Lower leg skin (tissue), 4 donors: Measurements from ENCODE around the gene NFATC2. TPM values are rescaled to one million over a fixed set of nuclear protein-coding genes. Genes with fewer than 3 reads are reported as not detected.

Source experiments
- DNase-seq, 2 donors: peaks; one replicate each; pipeline ENCODE4 v3.0.0-alpha.2; 2019; ENCODE audit warnings: low spot score in 2 of 2
- H3K4me3 ChIP-seq: fragments of 200-600 bp; sonication (generic); 2 replicates; pipeline ENCODE4 v1.5.1; 2017; ENCODE audit warnings: mild to moderate bottlenecking, low read depth; ENCODE audit not compliant: poor library complexity, severe bottlenecking
- POLR2A ChIP-seq, 2 donors: fragments of 450-650 bp; IDR thresholded peaks; one replicate each; pipeline ENCODE4 v1.6.1; 2016 to 2017; ENCODE audit warnings: antibody characterized with exemption in 2 of 2, mild to moderate bottlenecking in 1 of 2, moderate library complexity in 1 of 2
- WGBS, 2 donors: methylation state at CpG; one replicate each; pipeline ENCODE4 v1.1.5; 2018; 5-methylcytosine and 5-hydroxymethylcytosine counted together
- intact Hi-C: fragments of 100-400 bp; cut with DNase I; formaldehyde crosslinking; loops from one replicate; pipeline ENCODE4 v1.15.0; 2023; ENCODE audit warnings: low total_unique reads
- total RNA-seq, 4 donors: library from RNA; depleted of rRNA; stranded (reverse); fragments of >200 nt; gene quantifications; one replicate each; pipeline ENCODE4 v1.1.0, GENCODE V29; 2016
- TF ChIP-seq, protein P1 (sequence below), 3 donors: fragments of 450-650 bp; IDR thresholded peaks; one replicate each; pipeline ENCODE4 v1.5.1; 2016; ENCODE audit warnings: antibody characterized with exemption in 3 of 3, mild to moderate bottlenecking in 3 of 3, moderate library complexity in 2 of 3

The NFATC2 gene
- total RNA-seq, 4 donors from 2014 or later = 4.0 to 10.4 (median 5.1) TPM

DNA sequence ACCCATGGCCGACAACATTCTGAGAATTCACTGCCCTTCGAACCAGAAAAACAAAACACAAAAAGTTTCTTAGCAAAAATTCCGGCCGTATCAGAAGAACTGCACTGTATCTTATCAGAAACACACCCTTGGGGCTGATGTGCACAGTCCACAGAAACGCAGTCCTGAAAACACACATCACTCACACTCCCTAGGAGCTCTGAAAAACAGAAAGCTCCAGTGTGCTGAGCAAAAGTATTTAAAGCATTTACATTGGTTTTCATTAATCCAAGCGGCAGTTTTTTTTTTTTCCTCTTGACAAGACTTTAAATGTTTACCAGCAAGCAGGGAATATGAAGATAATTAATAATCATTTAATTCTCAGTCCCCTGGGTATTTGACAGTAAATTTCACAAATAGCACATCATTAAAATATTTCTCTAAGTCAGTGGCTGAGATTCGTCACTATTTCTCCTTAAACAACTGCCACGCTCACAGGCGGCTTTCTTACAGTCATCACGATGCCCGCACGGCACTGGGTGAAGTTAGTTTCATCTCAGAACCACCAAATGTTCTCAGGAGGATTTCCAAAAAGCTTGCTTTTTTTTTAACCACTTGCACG lies 13.3 kb downstream of the NFATC2 start:
- intact Hi-C loops = no loop called here
- no peak for DNase-seq
- no peak overlapping the region for H3K4me3 ChIP-seq
- no peak for TF ChIP-seq POLR2A (IDR thresholded peaks at IDR 0.05)
- TF ChIP-seq, protein P1, sequence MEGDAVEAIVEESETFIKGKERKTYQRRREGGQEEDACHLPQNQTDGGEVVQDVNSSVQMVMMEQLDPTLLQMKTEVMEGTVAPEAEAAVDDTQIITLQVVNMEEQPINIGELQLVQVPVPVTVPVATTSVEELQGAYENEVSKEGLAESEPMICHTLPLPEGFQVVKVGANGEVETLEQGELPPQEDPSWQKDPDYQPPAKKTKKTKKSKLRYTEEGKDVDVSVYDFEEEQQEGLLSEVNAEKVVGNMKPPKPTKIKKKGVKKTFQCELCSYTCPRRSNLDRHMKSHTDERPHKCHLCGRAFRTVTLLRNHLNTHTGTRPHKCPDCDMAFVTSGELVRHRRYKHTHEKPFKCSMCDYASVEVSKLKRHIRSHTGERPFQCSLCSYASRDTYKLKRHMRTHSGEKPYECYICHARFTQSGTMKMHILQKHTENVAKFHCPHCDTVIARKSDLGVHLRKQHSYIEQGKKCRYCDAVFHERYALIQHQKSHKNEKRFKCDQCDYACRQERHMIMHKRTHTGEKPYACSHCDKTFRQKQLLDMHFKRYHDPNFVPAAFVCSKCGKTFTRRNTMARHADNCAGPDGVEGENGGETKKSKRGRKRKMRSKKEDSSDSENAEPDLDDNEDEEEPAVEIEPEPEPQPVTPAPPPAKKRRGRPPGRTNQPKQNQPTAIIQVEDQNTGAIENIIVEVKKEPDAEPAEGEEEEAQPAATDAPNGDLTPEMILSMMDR (IDR thresholded peaks at IDR 0.05) = no peak
- 58 to 64% methylated on average over 13 of the region's 13 CpGs for WGBS, 2 donors

DNA sequence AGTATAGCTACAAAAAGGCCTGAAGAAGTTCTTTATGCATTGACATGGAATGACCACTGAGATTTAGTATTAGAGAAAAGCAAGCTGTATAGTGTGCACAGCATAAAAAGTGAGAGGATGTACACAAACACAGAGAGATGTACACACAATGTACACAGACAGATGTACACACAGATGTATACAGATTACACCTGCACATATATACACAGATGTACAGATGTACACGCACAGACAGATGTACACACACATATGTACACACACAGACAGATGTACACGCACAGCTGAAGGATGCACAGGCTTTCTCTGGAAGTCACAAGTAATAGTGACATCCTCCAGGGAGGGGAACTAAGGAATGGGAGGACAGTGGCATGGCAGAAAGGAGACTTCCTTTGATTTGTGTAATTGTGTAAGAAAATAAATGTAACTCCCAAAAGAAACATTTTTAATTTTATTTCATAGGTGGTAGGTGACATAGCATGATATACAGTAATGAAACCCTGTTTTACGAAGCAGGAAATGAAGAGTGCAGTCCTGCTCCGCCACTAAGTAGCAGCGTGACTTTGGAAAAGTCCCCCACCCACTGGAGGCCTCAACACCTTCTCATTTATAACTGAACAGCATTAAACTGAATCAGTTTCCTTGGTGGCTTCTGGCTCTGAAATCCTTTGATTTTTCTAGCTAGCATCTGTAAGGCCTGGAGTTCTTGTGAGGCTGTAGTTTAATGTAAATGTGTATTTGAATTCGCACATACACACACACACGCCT lies 14.1 kb downstream of the NFATC2 start:
- no peak for DNase-seq
- 78 to 80% methylated on average over 7 of the region's 7 CpGs for WGBS, 2 donors

DNA sequence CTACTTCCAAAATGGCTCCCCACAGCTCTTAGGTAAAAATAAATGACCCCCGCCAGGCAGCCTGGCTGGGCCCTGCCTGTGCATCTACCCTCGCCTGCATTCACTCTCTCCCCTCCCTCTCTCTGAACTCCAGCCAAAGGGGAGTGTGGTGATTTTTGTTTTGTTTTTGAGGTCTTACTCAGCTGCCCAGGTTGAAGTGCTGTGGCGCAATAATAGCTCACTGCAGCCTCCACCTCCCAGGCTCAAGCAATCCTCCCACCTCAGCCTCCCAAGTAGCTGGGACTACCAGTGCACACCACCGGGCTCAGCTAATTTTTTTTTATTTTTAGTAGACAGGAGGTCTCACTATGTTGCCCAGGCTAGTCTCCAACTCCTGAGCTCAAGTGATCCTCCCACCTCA lies 15.8 kb downstream of the NFATC2 start:
- no peak for TF ChIP-seq POLR2A (IDR thresholded peaks at IDR 0.05)
- intact Hi-C loops = no loop called here
- H3K4me3 ChIP-seq = no peak overlapping the region
- no peak for DNase-seq
- 96 to 97% methylated on average over 4 of the region's 4 CpGs for WGBS, 2 donors

More for the DNA sequence above, 14.1 kb downstream of the NFATC2 start:
- no peak overlapping the region for H3K4me3 ChIP-seq
- intact Hi-C loops = no loop called here
- TF ChIP-seq POLR2A (IDR thresholded peaks at IDR 0.05) = no peak
- TF ChIP-seq, protein P1 (IDR thresholded peaks at IDR 0.05) = no peak

DNA sequence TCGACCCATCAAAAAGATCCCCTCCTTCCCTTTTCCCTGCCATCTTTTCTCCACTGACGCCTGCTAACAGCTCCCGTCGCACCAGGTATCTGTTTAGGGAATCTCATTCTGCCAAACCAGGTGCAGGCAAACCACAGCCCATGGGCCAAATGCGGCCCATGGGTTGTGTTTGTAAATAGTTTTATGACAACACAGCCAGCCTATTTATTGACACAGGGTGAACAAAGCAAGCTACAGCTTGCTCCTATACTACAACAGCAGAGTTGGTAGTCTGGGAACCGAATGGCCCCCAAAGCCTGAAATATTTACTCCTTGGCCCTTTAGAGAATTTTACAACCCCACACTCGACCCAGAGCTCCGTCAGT lies 16.4 kb downstream of the NFATC2 start:
- 56 to 58% methylated on average over 8 of the region's 8 CpGs for WGBS, 2 donors
- no peak for TF ChIP-seq POLR2A (IDR thresholded peaks at IDR 0.05)
- TF ChIP-seq, protein P1 (IDR thresholded peaks at IDR 0.05) = no peak
- intact Hi-C loops = no loop called here
- DNase-seq = no peak
- no peak overlapping the region for H3K4me3 ChIP-seq

DNA sequence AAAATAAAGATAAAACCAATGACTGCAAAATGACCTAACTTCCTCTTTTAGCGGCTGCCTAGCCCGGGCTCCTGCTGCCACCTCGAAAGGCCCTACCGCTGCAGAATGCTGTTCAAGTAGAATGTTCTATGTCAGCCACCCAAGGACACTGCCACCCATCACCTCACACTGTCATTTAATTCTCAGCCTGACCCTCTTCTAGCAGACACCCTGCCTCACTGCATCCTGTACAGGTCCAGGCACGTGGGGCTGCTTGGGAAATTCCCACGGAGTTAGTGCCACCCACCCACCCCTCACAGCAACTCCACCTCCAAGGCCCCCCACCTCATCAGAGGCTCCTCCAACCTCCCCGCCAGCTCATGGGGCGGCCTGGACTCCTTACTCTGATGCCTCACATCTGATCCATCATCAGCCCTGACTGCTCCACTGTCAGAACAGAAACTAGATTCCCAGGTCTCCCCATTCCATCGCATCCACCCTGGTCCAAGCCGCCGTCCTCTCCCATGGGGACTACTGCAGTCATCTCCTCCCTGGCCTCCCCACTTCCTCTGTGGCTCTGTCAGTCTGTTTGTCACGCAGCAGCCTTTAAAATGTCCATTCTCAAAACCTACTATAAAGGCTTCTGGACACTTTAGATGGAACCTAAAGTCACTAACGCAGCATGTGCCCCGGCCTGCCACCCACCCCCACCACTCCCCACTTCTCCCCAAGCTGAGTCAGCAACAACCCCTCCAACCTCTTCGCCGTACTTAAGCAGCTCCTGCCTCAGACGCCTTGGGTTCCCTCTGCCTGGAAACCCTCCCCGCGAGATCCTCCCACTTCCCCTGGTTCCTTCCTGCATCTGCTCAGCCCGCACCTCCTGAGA lies 17.0 kb downstream of the NFATC2 start:
- no peak for DNase-seq
- intact Hi-C loops = no loop called here
- no peak overlapping the region for H3K4me3 ChIP-seq
- TF ChIP-seq, protein P1 (IDR thresholded peaks at IDR 0.05) = no peak
- TF ChIP-seq POLR2A (IDR thresholded peaks at IDR 0.05) = no peak
- WGBS, 2 donors = 53 to 61% methylated on average over 20 of the region's 20 CpGs
